Measurements from ENCODE around the gene SDS. TPM values are rescaled to one million over a fixed set of nuclear protein-coding genes. Genes with fewer than 3 reads are reported as not detected.

The SDS gene
- total RNA-seq, 1 experiment from 2014 or later, result not detected

- Histone ChIP-seq H3K4me1 (ENCODE audit: insufficient read depth, low read length) (no peaks in the 10 kb centered on the region), H4K8ac (replicated peaks; ENCODE audit: insufficient read length, low read depth, low read length) (no peak overlapping the region), H3K79me1 (ENCODE audit: insufficient read depth, low read depth, low read length, poor library complexity, severe bottlenecking) (no peaks in the 10 kb centered on the region), H3K9ac (ENCODE audit: extremely low read depth, insufficient read length, low read length) (no peak overlapping the region), H3K23me2 (ENCODE audit: insufficient read length, low read depth, low read length, poor library complexity, severe bottlenecking) (no peaks in the 10 kb centered on the region), H3K4me2 (ENCODE audit: insufficient read depth, insufficient read length, low read length) (no peak overlapping the region), H3K9me3 (ENCODE audit: control insufficient read depth, low read depth, low read length) (no peaks in the 10 kb centered on the region), H2AK5ac (ENCODE audit: insufficient read length, low read length) (no peak overlapping the region), H3K79me2 (ENCODE audit: insufficient read depth, low read length) (no peaks in the 10 kb centered on the region), H4K5ac (ENCODE audit: insufficient read length, low read depth, low read length) (no peak overlapping the region), H3T11ph (ENCODE audit: low read length) (no peak overlapping the region), H3K4ac (ENCODE audit: low read depth, low read length) (no peak overlapping the region), H2BK12ac (ENCODE audit: insufficient read length, low read depth, low read length) (no peak overlapping the region), H2BK120ac (ENCODE audit: low read depth, low read length, poor library complexity, severe bottlenecking) (no peak overlapping the region), H3K27ac (ENCODE audit: insufficient read length, low read depth, low read length) (no peak overlapping the region), H2BK5ac (ENCODE audit: insufficient read length, low read length) (no peak overlapping the region), H2BK15ac (ENCODE audit: low read depth, low read length) (no peak overlapping the region), H3K23ac (ENCODE audit: insufficient read length, low read depth, low read length) (no peak overlapping the region), H3K27me3 (ENCODE audit: insufficient read depth, low read length) (no peaks in the 10 kb centered on the region), H4K20me1 (ENCODE audit: control insufficient read depth, insufficient read depth, insufficient read length) (no peaks in the 10 kb centered on the region), H3K56ac (ENCODE audit: insufficient read length, low read depth, low read length) (no peak overlapping the region), H2BK20ac (ENCODE audit: low read depth, low read length, poor library complexity, severe bottlenecking) (no peak overlapping the region), H3K14ac (ENCODE audit: insufficient read depth, low read length) (no peak overlapping the region), H2AFZ (ENCODE audit: low read length) (no peak overlapping the region), H3K18ac (ENCODE audit: insufficient read length, low read depth, low read length) (no peak overlapping the region), H4K91ac (ENCODE audit: insufficient read length, low read depth, low read length) (no peak overlapping the region)
- no CpG with 5 or more reads among the region's 3 CpGs for WGBS (ENCODE audit: extremely low coverage, insufficient read length, low lambda C conversion rate)
- Mint-ChIP-seq H3K36me3 (ENCODE audit: insufficient read depth in 1 of 3, low read depth in 3 of 3) (no peaks in the 10 kb centered on the region), H3K4me3 (no peak overlapping the region), H3K9me3 (no peaks in the 10 kb centered on the region; a peak in 2 of 5 replicates), H3K27me3 (ENCODE audit: low read depth) (peaks cover 4% of the 10 kb centered on the region), H3K27ac (peak overlapping the region in 1 of 3 experiments; percentile 84; a peak in 2 of 7 replicates), H3K4me1 (peaks cover 20 to 41% of the 10 kb centered on the region in 2 experiments)
- TF ChIP-seq CTCF (conservative IDR thresholded peaks at IDR 0.05), result no peak
- DNase-seq, result no peak
These were observed 2.0 kb upstream of the SDS start for GRCh38 chr12:113405694-113406093.
